ENCODE data around the gene SLC23A1.
A peak's percentile ranks its signal among the peaks of the same experiment; 100 is the strongest.
"Not testable (repeated sequence)": the region's sequence is repeated elsewhere in the genome, so short reads cannot be mapped to it uniquely, and the experiment has no call there.

The SLC23A1 gene

DNA sequence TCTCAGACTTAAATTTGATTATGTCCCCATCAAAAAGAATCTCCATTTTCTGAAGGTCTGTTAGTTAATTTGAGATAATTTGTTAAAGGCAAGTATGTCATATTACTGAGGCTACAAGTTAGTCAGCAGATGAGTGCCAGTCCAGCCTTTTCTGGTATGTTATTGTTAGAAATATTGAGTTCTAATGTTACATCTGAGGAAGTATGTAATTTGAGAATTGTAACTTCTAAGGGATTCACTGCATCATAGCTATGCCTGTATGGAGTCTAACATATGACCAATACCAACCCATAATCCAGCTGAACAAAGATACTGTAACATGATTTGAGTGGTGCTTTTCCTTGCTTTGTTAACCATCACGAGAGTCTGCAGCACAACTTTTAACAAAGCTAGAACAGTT lies 13.9 kb downstream of the SLC23A1 start:
- DNase-seq (ENCODE audit: low spot score): no peak

DNA sequence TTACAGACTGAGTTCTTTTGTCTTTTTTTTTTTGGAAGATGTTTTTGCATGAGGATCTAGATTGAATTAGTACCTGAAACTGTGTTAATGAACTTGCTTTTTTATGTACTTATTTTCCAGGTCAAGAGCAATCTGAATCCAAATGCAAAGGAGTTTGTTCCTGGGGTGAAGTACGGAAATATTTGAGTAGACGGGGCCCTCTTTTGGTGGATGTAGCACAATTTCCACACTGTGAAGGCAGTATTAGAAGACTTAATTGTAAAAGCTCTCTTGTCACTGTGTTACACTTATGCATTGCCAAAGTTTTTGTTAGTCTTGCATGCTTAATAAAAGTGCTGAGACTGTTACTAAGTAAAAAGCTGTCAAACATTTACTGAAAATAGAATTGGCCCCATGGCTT lies 14.5 kb downstream of the SLC23A1 start:
- peak; percentile 32 for DNase-seq (ENCODE audit: low spot score)

GRCh38 chr5:139364466-139364865 lies 18.6 kb downstream of the SLC23A1 start:
- DNase-seq (ENCODE audit: low spot score): no peak

DNA sequence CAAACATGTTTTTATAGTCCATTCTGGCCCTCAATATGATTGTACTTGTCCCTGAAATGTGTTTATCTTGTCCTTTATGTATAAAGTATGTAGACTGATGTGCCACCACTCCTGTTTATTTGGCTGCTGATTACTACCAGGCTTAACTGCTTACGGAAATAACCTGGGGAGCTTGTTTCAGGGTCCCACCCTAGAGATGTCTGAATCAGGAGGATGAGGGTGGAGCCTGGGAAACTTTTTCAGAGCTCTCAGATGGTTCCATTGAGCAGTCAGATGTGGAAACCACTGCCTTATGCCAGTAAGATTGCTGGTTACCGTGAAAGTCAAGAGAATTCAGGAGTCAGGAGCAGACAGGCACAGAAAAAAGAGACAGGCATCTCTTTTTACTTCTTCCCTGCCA lies 19.2 kb downstream of the SLC23A1 start:
- DNase-seq (ENCODE audit: low spot score): no peak

DNA sequence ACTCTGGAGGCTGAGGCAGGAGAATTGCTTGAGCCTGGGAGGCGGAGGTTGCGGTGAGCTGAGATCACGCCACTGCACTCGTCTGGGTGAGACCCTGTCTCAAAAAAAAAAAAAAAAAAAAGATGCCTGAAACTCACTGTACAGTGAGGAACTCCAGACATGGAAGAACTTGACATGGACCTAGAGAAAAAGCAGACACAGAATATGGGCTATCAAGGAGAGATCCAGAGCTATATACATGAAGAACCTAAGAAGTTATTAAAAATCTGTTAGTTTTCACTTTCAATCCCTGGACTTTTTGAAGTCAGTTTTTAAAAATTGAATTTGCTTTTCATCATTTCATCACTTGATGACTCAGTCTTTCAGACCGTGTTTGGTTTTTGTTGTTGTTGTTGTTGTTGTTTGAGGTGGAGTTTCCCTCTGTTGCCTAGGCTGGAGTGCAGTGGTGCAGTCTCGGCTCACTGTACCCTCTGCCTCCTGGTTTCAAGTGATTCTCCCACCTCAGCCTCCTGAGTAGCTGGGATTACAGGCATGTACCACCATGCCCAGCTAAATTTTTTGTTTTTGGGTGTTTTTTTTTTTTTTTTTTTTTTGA lies 21.2 kb downstream of the SLC23A1 start:
- DNase-seq (ENCODE audit: low spot score): no peak

- no peak for DNase-seq (ENCODE audit: low spot score)
Observed at GRCh38 chr5:139360384-139360783, 22.7 kb downstream of the SLC23A1 start.

GRCh38 chr5:139358064-139358463 lies 25.0 kb downstream of the SLC23A1 start:
- DNase-seq (ENCODE audit: low spot score): no peak

DNA sequence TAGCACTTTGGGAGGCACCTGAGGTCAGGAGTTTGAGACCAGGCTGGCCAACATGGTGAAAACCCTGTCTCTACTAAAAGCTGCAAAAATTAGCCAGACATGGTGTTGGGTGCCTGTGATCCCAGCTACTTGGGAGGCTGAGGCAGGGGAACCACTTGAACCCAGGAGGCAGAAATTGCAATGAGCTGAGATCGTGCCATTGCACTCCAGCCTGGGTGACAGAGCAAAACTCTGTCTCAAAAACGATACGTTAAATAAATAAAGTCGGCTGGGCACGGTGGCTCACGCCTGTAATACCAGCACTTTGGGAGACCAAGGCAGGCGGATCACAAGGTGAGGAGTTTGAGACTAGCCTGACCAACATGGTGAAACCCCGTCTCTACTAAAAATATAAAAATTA lies 27.2 kb downstream of the SLC23A1 start:
- DNase-seq (ENCODE audit: low spot score): not testable (repeated sequence)

- DNase-seq (ENCODE audit: low spot score): no peak
Observed at GRCh38 chr5:139354186-139354585, 28.9 kb downstream of the SLC23A1 start.

GRCh38 chr5:139347863-139348262 lies 35.2 kb downstream of the SLC23A1 start:
- not testable (repeated sequence) for DNase-seq (ENCODE audit: low spot score)

GRCh38 chr5:139345442-139345841 lies 37.7 kb downstream of the SLC23A1 start:
- DNase-seq (ENCODE audit: low spot score): not testable (repeated sequence)

DNA sequence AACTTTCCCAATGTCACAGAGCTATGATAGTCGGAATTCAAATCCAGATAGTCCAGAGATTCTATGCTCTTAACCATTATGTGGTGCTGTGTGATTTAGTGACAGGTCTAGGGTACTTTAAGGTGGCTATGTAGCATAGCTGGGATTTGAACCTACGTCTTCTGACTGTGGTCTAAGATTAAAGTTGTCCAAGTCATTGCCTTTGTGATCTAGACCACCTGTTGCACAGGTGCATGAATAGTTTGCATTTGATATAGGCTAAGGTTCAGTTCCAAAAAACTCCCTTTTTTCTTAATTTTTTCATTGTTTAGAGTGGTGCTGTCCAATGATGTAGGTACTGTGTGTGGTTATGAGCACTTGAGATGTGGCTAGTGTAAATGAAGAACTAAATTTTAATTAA lies 38.9 kb downstream of the SLC23A1 start:
- no peak for DNase-seq (ENCODE audit: low spot score)

GRCh38 chr5:139343476-139343875 lies 39.6 kb downstream of the SLC23A1 start:
- DNase-seq (ENCODE audit: low spot score): no peak

DNA sequence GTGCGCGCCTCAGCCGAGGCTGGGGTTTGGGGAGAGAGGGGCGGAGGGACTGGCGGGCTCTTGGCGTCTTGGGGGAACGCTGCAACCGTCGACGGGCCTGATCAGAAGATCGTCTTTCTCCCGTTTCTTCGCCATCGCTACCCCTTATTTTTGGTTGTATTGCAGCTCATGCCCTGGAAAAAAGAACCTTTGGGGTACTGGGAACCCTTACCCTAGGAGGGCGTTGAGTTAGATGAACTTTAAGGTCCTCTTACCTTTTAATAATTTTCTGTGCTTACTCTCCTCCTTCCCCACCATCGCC lies 40.7 kb downstream of the SLC23A1 start:
- DNase-seq (ENCODE audit: low spot score): no peak

DNA sequence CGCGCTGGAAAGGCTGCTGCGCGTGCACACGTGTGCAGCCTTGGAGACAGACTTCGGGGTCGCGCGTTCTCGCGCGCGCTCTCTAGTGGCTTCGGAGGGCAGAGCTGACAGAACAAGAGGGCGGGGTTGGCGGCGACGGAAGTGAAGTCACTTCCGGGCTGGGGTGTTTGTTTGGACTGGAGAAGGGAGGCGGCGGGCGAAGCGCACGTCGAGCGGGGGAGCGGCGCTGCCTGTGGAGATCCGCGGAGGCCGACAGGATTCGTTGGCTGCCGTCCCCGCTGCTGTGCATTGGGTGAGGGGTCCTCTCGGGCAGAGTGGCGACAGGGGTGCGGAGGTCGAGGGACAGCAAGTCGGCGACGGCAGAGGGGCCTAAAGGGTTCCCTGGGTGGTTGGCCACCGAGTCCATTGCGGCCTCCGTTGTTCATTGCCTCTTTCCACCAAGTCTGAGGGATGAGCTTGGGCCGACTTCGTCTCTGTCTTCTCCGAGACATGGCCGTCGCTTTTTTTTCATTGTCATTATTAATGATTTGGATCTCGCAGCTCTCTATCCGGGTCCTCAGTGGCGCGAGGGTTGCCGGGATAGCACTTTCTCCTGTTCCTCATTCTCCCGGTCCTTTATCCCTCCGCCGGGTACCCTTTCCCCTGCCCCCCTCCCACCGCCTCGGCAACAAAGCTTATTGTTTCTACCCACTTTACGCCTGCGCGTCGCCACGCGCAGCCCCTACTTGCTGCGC lies 41.2 kb downstream of the SLC23A1 start, which contains the start of gene PAIP2:
TSS of gene PAIP2 (plus strand) at position 166 of the 734 bp plus-strand sequence. CDS start 21,931 bp downstream, outside the sequence.
- peak; percentile 96 for DNase-seq (ENCODE audit: low spot score)

DNA sequence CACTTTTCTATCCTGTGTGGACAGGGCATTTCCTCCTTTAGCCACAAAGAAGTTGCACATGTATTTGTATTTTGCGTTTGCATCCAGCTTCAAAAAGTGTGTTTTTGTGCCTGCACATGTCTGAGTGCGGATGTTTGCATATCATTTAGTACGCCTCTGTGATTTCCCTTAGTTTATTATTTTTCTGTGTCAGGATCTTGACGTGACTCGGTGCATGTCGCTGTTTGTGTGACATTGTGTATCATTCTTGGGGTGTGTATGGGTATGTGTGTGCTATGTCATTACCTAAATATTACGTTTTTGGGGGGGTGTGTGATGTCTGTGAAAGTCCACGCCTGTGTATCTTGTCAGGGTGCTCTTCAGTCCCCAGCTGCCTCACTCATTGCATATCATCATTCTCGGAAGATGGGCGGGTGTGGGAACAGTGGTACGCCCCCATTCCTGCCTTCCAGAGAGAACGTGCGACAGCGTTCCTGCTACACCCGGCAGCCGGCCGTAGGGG lies 41.9 kb downstream of the SLC23A1 start:
- DNase-seq (ENCODE audit: low spot score): no peak

DNA sequence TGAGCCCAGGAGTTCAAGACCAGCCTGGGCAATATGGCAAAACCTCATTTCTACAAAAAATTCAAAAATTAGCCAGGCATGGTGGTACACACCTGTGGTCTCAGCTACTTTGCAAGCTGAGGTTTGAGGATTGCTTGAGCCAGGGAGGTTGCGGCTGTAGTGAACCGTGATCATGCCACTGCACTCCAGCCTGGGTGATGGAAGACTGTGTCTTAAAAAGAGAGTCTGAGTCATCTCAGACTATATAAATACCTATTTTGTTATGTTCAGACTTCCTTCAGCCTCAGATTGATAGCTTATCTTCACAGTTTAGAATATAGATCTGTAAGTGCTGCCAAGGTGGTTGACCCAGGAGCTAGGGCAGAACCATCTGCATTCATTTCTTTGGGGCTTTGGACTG lies 43.0 kb downstream of the SLC23A1 start:
- no peak for DNase-seq (ENCODE audit: low spot score)

GRCh38 chr5:139335811-139336210 lies 47.3 kb downstream of the SLC23A1 start:
- no peak for DNase-seq (ENCODE audit: low spot score)
